GM19397 (cell line): ENCODE data around the gene RASAL2.

Source experiments
- ATAC-seq: cut with Tn5 transposase; IDR thresholded peaks from one replicate; pipeline ENCODE4 v1.9.1; 2021; ENCODE audit warnings: mild to moderate bottlenecking, moderate library complexity; ENCODE audit not compliant: unreplicated experiment

Gene RASAL2

DNA sequence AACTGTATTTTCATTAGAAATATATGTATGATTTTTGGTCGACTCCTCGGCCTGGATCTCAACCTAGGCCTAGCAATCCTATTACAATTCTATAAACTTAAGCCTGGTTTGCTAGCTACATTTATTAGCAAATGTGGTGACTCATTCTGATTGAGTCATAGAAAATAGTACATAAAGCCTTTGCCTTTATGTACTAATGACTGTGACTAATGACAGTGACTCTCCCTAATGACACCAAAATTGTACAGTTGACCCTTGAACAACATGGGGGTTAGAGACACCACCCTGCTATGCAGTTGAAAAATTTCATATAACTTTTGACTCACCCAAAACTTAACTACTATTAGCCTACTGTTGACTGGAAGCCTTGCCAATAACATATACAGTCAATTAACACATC lies 324.0 kb downstream of the RASAL2 start:
- ATAC-seq, result no peak

DNA sequence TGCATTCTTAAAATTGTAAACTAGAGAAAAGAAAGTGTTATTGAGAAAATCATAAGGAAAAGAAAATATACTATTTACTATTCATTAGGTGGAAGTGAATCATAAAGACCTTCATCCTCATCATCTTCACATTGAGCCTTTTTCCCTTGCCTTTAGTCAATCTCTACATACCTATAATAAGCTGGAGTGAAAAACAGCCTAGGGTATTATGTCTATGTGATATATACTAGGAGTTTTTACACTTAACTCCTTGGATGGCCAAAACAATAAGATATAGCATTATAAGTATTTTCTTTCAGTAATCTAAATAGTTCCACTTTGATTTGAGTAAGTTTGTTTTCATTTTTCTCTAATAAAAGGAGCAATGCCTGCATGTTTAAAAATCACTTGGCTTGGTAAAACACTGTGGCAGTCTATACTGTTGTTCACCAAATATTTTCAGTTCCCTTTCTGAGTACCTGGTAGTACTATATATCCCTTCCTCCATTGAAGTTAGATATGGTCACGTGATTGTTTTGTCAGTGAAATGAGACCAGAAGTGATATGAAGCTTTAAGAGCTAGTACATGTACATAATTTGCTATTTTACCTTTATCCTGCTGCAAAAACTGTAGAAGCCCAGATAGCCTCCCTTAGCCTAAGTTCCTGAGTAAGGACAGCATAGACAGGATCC lies 324.5 kb downstream of the RASAL2 start:
- peak; percentile 95 for ATAC-seq

DNA sequence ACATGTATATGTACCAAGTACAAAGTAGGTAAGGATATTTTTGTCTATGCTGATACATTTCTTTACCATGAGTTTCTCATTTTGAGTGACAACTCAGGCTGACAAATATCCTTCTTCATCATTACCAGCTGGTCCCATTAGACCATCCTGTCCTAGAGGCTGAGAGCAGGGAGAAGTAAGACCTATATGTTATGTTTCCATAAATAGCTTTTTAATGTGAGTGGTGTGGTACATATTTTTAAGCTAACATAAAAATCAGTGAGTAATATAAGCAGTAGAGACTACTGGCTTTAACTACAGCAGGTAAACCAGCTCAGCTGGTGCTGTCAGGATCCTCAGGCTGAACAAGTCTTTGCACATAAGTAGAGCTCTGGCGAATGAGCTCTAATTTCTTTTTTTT lies 340.5 kb downstream of the RASAL2 start:
- no peak for ATAC-seq

DNA sequence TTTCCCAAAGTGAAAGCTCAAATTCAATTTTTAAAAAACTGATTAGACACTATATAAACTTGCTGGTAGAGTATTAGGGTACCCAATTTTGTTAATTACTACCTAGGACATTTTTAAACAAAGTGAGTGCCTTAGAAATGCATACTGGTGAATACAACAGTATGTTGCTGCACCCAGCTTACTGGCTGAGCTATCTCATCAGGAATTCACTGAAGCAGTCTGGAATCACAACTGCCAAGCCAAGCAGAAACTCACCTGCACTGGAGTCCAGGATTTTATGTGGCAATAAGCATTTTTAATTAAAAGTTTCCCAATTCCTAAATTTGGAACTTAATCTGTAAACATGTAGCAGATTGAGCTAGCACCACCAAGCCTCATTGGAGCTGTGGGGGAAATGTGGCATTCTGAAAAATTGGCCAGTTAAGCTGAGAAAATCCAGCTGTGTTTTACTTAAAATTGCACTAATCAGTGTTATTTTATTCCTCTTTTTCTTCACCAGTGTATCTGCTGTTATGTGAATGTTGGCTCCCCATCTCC lies 341.1 kb downstream of the RASAL2 start:
- ATAC-seq, result no peak

DNA sequence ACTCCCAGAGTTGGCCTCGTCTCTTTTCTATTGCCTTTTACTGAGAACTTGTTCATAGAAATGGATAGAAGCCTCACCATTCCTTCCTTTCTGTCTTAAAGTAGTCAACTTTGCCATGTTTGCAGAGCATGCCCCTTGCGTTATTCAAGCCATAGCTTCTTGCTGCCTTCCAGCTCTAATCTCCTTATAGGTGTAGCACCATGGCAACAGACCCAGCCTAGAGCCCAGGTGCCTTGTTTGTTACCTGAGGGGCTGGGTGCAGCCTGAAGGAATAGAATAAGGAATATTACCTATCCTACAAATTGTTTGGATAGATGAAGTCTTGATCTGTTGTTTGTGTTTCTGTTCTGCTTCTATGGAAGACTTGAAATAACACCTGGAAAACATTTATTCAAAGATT lies 343.0 kb downstream of the RASAL2 start:
- no peak for ATAC-seq

DNA sequence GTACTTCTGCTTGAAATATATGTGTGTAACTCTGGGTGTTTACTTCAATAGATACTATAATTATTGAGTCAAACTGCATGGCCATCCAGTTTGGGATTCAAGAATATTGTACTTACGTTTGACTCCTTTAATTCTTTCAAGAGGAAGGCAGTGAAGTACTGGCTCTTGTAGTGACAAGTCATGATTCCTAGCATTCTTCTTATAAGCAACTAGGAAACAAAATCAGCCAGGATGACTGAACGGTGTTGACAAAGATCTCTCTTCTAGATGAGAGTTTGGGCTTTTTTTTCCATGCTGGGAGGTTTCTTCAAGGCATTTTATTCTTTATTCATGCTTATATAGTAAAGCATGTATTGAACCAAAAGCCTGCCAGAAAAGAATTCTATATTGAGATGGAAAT lies 344.5 kb downstream of the RASAL2 start:
- ATAC-seq, result no peak

DNA sequence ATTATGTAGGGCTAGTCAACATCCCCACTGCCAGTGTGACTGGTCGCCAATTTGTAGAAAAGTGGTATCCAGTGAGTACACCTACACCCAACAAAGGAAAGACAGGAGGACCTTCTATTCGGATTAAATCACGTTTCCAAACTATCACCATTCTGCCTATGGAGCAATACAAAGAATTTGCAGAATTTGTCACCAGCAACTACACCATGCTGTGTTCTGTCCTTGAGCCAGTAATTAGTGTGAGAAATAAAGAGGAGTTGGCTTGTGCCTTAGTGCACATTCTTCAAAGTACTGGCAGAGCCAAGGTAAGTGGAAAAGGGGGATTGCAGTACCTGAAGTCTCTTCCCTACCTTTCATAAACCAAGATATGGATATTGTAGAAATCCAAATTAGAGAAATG lies 349.0 kb downstream of the RASAL2 start:
- ATAC-seq, result no peak

DNA sequence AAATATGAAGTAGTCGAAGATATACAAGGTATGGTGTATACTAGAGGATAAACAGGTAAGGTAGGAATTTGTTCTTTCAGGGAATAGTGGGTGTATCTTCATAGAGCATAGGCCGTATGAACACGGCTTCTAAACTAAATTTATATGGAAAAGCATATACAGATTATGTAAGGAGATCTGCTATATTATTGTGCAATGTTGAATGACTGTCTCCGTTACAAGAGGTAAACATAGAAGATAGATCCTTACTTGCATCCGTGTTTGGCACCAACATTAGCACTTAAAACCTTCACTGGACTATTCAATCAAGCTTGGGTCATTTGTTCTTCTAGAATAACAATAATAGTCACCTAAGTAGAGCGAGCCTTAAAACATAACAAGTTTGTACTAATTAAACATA lies 357.0 kb downstream of the RASAL2 start:
- no peak for ATAC-seq

DNA sequence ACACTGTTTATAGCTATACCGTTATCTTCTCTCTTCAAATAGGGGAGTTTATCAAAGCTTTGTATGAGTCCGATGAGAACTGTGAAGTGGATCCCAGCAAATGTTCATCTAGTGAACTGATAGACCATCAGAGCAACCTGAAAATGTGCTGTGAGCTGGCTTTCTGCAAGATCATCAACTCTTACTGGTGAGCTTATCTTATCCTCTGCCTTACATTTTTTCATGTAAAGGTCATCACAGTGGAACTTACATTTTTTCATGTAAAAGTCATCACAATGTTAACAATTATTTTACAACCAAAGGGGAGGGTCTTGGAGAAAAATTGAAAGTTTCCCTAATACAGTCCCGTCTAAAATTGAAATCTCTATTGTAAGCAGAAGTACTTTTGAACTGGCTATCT lies 357.6 kb downstream of the RASAL2 start:
- no peak for ATAC-seq

DNA sequence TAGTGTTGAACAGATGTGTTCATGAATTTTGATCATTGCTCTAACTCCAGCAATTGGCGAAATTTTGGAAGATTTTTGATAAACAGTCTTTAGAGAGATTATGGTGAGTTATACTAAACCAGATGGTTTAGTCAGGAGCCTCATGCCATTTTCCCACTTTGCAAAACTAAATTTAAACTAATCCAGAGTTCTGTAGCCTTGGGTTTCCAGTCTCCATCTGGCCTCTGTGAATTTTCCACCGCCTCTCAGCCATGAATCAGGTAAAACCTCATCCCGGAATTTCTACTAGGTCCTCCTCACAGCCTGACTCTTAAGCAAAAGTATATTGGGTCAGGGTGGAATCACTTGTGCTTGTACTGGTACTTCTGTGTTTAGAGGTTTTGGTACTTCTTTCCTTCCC lies 358.1 kb downstream of the RASAL2 start:
- ATAC-seq, result no peak

DNA sequence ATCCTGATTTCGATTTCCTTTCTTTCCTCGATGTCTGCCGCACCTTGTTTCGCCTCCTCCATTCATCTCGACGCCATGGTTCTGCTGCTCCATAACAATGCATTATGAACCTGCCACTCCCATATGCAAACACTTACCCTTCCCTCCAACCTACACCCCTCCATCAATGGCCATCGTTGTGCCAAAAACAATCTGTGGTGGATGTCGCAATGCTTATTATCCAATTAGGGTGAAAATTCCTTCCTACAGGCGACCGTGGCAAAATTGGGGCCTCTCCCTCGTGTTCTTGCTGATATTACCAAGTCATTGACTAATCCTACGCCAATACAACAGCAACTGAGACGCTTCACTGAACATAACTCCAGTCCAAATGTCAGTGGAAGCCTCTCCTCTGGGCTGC lies 362.6 kb downstream of the RASAL2 start:
- no peak for ATAC-seq

DNA sequence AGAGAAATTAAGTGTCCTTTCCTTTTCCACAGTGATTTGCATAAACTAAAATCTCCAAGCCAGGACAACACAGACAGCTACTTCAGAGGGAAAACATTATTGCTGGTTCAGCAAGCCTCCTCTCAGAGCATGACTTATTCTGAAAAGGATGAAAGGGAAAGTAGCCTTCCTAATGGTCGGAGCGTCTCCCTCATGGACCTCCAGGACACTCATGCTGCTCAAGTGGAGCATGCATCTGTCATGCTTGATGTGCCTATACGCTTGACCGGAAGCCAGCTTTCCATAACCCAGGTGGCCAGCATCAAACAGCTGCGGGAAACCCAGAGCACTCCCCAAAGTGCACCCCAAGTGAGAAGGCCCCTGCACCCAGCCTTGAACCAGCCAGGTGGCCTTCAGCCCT lies 363.7 kb downstream of the RASAL2 start:
- ATAC-seq, result no peak

DNA sequence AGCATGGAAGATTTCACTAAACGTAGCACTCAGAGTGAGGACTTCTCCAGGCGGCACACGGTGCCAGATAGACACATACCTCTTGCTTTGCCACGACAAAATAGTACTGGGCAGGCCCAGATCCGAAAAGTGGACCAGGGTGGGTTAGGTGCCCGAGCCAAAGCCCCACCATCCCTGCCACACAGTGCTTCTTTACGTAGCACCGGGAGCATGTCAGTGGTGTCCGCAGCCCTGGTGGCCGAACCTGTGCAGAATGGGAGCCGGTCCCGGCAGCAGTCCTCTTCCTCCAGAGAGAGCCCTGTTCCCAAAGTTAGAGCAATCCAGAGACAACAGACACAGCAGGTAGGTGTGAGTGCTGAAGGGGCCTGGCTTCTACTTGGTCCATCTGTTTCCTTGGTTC lies 364.3 kb downstream of the RASAL2 start:
- ATAC-seq, result no peak

DNA sequence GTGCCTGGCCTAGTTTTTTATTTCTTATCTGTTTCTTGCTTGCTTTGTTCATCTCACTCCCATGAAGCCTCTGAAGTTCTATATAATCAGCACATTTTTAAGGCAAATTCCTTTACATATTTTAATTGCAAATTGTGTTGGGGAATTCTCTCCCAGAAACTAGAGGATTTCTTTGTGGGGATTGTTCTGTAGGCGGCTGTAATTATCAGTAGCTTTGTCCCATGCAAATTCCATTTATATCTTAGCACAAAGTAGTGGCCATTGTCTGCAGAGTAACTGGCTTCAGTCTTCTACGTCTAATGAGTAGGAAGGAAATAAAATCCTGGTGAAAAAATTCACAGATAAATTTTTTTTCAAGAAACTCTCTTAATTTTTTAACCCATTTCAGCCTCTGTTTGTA lies 367.2 kb downstream of the RASAL2 start:
- ATAC-seq, result no peak

DNA sequence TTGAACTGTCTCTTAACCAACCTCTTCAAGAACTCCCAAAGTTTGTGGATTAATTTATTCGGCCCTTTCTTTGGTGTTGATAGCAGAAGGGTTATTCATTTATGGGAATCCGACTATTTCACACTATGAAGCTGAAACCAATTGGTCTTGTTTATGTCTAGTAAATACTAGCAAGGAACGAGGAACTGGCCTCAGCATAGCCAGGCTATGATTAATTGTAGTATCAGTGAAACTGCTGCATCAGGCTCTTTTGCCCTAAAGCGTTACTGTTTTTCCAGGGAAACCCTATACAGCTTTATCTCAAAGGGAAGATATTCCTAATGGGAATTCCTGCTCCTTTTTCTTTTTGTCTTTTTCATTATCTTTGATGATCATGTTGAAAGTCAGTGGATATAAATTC lies 367.8 kb downstream of the RASAL2 start:
- no peak for ATAC-seq

DNA sequence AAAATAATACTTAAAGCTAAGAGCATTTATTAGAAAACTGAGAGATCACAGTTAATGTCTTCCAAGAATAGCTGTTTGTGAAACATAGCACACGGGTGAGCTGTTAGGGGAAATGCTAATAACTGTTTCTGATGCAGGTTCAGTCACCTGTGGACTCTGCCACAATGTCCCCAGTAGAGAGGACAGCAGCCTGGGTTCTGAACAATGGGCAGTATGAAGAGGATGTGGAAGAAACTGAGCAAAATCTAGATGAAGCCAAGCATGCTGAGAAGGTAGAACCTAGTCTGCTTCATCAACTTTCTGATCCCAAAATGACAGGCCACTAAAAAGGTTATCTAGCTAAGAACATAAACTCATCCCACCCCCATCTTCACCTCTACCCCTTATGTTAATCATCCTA lies 370.2 kb downstream of the RASAL2 start:
- ATAC-seq, result no peak

DNA sequence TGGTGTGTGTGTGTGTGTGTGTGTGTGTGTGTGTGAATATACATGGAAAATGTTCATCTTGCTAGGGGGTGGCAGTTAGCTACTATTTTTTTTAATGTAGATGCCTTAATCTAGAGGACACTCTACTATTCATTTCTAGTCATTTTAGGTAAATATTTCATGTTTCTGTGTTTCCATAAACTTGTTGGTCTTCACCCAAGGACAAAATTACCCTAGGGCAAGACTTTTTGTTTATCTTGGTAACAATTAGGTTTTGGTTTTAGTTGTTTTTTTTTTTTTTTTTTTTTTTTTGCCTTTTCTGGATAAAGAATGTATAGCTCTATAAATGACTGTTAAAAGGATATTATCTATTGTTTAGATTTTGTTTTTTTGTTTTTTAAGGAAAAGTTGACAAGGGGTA lies 370.7 kb downstream of the RASAL2 start:
- no peak for ATAC-seq

DNA sequence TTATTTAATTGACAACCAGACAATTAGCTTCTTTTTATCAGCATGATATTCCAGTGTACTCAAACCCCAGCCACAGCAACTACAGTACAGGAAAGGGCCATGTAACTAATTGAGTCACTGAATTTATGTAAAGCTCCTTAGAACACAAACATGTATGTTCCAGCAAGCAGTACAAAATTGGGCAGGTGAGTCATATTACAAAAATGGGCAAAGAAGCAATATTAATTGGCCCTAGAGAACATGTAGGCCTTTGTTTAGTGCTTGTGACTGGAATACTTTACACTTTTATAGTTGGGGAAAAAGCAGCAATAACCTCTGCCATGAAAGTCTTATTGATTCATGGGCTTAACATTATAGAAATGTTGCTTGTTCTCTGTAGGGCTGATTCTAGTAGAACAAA lies 371.1 kb downstream of the RASAL2 start:
- no peak for ATAC-seq

DNA sequence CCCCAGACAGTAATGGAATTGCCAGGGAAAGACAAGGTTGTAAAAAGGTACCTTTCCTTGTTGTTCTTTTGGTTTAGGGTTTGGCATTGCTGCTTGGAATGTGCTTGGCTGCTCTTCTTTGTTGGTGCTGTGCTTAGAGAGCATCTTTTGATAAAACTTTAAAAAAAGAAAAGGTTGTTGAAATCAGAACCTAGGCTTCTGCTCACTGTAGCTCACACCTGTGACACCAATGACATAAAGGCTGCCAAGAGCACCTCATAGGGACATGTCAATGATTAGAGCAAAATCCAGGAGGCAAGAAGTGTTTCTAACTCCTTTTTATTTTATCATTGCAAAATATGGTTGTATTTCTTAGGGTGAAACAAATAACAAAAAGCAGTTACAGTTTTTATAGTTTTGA lies 373.9 kb downstream of the RASAL2 start:
- ATAC-seq, result no peak

DNA sequence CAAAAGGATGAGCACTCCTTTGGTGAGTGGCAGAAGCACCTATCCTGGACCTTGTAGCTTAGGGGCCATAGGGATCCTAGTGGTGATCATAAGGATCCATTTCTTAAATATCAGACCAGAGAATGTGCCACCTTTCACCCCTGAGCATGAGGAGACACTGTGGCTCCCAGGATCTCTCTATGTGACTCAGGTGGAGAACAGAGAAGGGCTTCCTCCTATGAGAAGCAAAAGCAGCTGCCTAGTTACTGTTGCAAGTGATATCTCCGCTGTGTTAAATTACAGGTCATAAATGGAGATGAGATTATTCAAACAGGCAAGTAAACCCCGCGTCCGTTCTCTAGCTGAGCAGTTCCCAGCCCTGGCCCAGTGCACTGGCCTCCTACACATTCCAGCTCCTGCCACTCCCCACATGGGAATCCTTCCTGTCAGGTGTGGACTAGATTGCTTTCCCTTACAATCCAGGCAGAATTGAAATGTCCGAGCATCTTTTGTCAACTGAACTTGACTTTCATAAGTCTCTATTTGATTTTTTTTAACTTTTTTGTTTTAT lies 376.6 kb downstream of the RASAL2 start:
- ATAC-seq, result no peak

DNA sequence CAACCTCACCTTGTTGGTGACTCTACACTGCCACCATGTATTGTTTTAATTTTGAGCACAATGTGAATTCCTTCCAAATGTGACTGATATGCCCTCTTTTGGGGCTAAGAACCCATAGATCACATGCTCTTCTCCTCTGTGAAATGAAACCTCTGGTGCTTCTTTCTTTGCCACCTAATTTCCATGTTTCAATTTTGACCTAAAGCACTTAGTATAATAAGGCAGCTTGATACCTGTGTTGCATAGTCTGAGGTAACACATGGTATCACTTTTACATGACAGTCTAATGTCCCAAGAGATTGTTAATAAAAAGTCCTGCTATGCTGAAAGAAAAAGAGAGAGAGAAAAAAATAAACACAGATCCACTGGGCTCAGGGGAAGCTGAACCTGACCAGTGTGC lies 378.6 kb downstream of the RASAL2 start:
- ATAC-seq, result no peak

DNA sequence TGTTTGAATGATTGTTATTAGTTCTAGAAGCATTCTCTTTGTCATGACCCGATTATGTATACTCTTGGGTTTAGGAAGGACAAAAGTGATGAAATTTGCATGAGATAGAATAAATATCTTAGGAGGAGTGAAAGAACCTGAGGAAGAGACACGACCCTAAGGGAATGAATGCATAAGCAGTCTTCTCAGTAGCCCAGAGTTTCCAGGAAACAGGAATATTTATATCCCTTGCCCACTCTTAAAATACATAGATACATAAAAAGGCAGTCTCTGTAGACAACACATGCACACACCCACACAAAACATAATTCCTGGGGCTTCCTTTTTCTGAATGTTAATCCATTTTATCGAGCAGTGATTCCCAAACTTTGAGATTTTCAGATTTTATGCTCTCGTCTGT lies 383.5 kb downstream of the RASAL2 start:
- ATAC-seq, result no peak

DNA sequence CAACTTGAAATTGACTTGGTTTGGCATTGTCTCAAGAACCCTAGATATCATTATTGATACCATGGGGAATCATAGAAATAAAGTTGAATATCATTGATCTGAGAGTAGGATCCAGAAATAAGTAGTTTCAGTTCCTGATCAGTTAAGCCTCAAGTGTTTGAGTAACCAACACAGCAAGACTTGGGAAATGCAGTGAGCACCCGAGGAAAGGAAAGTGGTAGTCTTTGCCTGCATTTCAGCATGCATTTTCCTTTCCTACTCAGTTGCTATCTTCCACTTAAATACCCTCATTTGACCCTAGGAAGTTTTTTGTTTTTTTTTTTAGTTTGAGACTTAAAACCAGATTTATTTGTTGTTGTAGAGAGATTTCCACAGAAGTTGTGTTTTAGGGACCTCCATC lies 383.9 kb downstream of the RASAL2 start:
- no peak for ATAC-seq
